ENCODE data around the gene APOBEC3H. TPM values are rescaled to one million over a fixed set of nuclear protein-coding genes. Genes with fewer than 3 reads are reported as not detected.

Gene APOBEC3H
- total and polyA plus RNA-seq, 9 of the 15 experiments (the other 6 are each of a cell fraction or from before 2014, with no cell fraction given), result 0.10 to 0.21 TPM; not detected in 7

DNA sequence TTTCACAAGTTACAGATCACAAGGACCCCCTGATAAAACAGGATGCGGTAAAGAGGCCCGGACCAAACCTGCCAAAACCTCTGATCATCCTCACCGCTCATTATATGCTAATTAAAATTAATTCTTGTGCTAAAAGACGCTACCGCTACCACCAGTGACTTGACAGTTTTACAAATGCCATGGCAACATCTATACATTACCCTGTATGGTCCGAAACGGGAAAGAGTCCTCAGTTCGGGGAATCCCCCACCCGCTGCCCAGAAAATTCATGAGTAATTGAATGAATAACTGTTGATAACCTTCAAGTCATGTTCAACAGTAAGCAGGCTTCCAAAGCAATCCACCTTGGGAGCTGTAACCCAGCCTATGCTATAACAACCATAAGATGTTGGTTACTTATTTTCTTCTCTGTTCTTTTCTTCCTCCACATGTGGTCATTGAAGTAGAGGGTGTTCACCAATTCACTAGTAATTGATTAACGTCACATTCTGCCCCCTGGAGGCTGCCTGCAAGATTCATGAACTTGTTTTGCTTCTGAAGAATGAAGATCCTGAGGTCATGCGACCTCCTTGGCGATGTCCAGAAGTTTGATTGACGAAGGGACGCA, 20.6 kb downstream of the APOBEC3H start:
- Histone ChIP-seq H3K4me3 (no peak overlapping the region), H3K4me1 (replicated peaks in 1 of 2; ENCODE audit: control insufficient read depth in 2 of 2, insufficient read depth in 2 of 2, low read length in 2 of 2) (no peaks in the 10 kb centered on the region; a peak in 2 of 5 replicates), H3K9ac (ENCODE audit: insufficient read depth in 1 of 2, low read depth in 2 of 2, low read length in 2 of 2) (no peak overlapping the region), H2AFZ (ENCODE audit: low read depth, low read length) (peak overlapping the region; percentile 55; the same call in 1 of the 2 replicates), H3K9me3 (replicated peaks; ENCODE audit: control insufficient read depth, insufficient read depth, low read depth, low read length) (no peaks in the 10 kb centered on the region), H3K27me3 (ENCODE audit: control insufficient read depth in 2 of 2, insufficient read depth in 2 of 2, low read length in 2 of 2) (no peaks in the 10 kb centered on the region), H3K36me3 (ENCODE audit: control insufficient read depth, insufficient read depth, low read length) (no peaks in the 10 kb centered on the region), H3K4me2 (ENCODE audit: insufficient read depth, low read length) (no peak overlapping the region), H4K20me1 (replicated peaks; ENCODE audit: control insufficient read depth, insufficient read depth, low read length) (no peaks in the 10 kb centered on the region), H3K9me1 (ENCODE audit: control insufficient read depth, insufficient read depth, low read length) (no peaks in the 10 kb centered on the region), H3K79me2 (ENCODE audit: control insufficient read depth, insufficient read depth, low read length) (no peaks in the 10 kb centered on the region), H3K27ac (ENCODE audit: extremely low read depth, low read depth, low read length) (no peak overlapping the region)
- no TSS peak for BruUV-seq (replicated peaks)
- DNase-seq (ENCODE audit: extremely low read depth in 1 of 4, low spot score in 3 of 4) (peak; percentile 30 to 68 (median 38)), ATAC-seq (peak; percentile 58; the same call in 2 of the 3 replicates), FAIRE-seq (peak; percentile 88)
- in situ Hi-C loops (cut with MboI), result loop anchor here (5.0 kb wide), 1 partner anchor 105 kb away; the partner anchor contains the start of gene APOBEC3C
- intact Hi-C loops (cut with micrococcal nuclease), result loop anchor here (1.0 to 2.0 kb wide), 2 partner anchors 105 to 247 kb away; no protein-coding TSS in a partner anchor
- POLR2A ChIA-PET, result interaction anchor here (0.6 kb wide), 1 partner anchor 32 kb away, joined by 3 read pairs; no protein-coding TSS in a partner anchor
- WGBS (ENCODE audit: insufficient coverage, low coverage, missing lambda C conversion rate), result 46% methylated on average over 10 of the region's 14 CpGs
- CTCF ChIA-PET (ENCODE audit: low intra/inter-chr PET ratio), result interaction anchor here (0.6 to 1.1 kb wide), 3 partner anchors 110 to 247 kb away, joined by 3 read pairs; no protein-coding TSS in a partner anchor
- TF ChIP-seq BCOR (IDR thresholded peaks at IDR 0.05) (no peak), SMC3 (conservative IDR thresholded peaks at IDR 0.05; ENCODE audit: insufficient read depth, low read depth, low read length) (peak; percentile 42; the same call in 1 of the 2 replicates), YBX1 (IDR thresholded peaks at IDR 0.05) (no peak), MAFG (tag; conservative IDR thresholded peaks at IDR 0.05) (no peak), SMAD2 (IDR thresholded peaks at IDR 0.05; ENCODE audit: low read depth, low read length) (no peak), RAD21 (CRISPR knock-in tag; conservative IDR thresholded peaks at IDR 0.05 in 1 of 2, IDR thresholded peaks at IDR 0.05 in 1 of 2) (peak; percentile 42 to 83), ZNF695 (CRISPR knock-in tag; IDR thresholded peaks at IDR 0.05) (no peak), SREBF1 (IDR thresholded peaks at IDR 0.05; ENCODE audit: borderline replicate concordance, low read depth, low read length) (no peak), ZNF431 (CRISPR knock-in tag; IDR thresholded peaks at IDR 0.05) (no peak)
- TF ChIP-seq, protein P1, sequence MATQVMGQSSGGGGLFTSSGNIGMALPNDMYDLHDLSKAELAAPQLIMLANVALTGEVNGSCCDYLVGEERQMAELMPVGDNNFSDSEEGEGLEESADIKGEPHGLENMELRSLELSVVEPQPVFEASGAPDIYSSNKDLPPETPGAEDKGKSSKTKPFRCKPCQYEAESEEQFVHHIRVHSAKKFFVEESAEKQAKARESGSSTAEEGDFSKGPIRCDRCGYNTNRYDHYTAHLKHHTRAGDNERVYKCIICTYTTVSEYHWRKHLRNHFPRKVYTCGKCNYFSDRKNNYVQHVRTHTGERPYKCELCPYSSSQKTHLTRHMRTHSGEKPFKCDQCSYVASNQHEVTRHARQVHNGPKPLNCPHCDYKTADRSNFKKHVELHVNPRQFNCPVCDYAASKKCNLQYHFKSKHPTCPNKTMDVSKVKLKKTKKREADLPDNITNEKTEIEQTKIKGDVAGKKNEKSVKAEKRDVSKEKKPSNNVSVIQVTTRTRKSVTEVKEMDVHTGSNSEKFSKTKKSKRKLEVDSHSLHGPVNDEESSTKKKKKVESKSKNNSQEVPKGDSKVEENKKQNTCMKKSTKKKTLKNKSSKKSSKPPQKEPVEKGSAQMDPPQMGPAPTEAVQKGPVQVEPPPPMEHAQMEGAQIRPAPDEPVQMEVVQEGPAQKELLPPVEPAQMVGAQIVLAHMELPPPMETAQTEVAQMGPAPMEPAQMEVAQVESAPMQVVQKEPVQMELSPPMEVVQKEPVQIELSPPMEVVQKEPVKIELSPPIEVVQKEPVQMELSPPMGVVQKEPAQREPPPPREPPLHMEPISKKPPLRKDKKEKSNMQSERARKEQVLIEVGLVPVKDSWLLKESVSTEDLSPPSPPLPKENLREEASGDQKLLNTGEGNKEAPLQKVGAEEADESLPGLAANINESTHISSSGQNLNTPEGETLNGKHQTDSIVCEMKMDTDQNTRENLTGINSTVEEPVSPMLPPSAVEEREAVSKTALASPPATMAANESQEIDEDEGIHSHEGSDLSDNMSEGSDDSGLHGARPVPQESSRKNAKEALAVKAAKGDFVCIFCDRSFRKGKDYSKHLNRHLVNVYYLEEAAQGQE (IDR thresholded peaks at IDR 0.05; ENCODE audit: borderline replicate concordance), result peak; percentile 71; the same call in 1 of the 2 replicates
- TF ChIP-seq, protein P1 (CRISPR knock-in tag; IDR thresholded peaks at IDR 0.05; ENCODE audit: low read depth), result no peak
- TF ChIP-seq, protein P2, sequence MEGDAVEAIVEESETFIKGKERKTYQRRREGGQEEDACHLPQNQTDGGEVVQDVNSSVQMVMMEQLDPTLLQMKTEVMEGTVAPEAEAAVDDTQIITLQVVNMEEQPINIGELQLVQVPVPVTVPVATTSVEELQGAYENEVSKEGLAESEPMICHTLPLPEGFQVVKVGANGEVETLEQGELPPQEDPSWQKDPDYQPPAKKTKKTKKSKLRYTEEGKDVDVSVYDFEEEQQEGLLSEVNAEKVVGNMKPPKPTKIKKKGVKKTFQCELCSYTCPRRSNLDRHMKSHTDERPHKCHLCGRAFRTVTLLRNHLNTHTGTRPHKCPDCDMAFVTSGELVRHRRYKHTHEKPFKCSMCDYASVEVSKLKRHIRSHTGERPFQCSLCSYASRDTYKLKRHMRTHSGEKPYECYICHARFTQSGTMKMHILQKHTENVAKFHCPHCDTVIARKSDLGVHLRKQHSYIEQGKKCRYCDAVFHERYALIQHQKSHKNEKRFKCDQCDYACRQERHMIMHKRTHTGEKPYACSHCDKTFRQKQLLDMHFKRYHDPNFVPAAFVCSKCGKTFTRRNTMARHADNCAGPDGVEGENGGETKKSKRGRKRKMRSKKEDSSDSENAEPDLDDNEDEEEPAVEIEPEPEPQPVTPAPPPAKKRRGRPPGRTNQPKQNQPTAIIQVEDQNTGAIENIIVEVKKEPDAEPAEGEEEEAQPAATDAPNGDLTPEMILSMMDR (IDR thresholded peaks at IDR 0.05 in 2 of 3, conservative IDR thresholded peaks at IDR 0.05 in 1 of 3; ENCODE audit: insufficient read depth in 2 of 3, low read depth in 1 of 3, low read length in 3 of 3), result peak; percentile 49 to 66 (median 63); a peak in 5 of 6 replicates

Measured in K562 (cell line).